HL-60/S4 treated with phorbol 12-myristate 13-acetate at 8.2 ng/mL for 4 days and 3 days (cell line): ENCODE data around the gene GALNT18.

ENCODE experiments used
- in situ Hi-C: fragments of 300-500 bp; cut with MboI; formaldehyde crosslinking; loops from 2 replicates; pipeline ENCODE4 v1.15.0; 2022; ENCODE audit warnings: low sequenced_read_pairs

The GALNT18 gene

DNA sequence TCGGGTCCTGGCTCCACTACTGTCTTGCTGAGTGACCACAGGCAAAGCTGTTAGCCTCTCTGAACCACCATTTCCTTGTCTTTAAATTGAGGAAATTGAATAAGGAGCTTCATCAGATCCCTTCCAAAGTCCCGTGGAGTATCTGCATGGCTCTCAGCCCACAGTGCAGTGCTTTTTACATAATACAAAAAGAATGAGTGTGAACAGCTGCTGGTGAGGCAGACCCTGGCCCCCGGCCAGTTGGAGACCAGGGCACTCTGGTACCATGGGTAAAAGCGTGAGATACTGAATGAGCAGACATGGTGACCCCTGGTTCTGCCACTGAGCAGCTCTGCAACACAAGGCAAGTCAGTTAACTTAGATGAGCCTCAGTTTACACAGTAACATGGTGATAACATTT is 86.8 kb downstream of the GALNT18 start:
- in situ Hi-C loops: no loop called here

DNA sequence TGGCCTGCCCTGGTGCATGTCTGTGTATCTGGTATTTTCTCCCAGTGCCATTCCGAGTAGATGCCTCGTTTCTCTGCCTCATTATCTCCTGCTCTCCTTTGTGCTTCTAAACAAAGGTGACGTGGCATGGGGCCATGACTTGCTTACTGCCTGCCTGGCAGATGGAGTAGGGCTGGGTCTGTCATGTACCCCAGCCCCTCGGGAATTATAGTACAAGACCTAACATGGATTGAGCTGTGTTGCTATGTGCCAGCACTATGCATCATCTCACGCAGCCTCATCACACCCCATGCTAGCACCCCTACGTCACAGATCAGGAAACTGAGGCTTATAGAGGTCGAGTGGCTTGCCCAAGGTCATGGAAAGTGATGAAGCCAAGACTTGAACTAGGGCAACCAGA is 88.1 kb downstream of the GALNT18 start:
- in situ Hi-C loops: no loop called here

DNA sequence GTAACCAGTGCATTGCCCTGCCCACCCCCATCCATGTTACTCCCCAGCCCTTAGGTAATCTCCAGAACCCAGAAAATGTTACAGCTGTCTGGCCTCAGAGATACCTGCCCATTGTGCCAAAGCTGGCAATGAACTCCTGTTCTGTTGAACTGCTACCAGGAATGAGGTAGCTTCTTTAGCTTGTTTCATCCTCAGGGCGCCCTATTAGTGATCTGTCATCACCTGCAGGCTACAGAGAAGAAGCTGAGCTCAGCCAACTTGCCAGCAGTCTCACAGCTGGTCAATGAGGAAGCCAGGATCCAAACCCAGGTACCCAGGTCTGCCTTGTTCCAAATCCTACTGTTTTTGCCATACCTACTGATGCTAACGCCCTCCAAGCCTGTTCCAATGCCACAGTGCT is 88.7 kb downstream of the GALNT18 start:
- in situ Hi-C loops: no loop called here

DNA sequence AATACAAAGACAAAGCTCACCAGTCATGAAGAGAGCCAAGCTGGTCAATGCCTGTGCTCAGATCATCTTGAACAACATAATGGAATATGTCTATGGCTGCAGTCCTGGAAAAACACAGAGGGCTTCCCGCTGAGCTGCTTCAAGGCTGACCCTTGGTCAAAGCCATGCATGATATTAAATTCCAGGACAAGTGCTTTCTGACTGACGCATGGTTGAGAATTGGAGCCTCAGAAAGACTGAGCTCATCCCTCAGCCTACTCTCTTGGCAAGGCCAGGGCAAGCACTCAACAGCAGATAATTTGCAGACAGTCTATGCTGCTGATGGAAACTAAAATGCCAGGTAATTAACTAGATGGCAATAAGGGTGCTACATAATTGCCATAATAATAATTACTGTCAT is 89.2 kb downstream of the GALNT18 start:
- in situ Hi-C loops: no loop called here

DNA sequence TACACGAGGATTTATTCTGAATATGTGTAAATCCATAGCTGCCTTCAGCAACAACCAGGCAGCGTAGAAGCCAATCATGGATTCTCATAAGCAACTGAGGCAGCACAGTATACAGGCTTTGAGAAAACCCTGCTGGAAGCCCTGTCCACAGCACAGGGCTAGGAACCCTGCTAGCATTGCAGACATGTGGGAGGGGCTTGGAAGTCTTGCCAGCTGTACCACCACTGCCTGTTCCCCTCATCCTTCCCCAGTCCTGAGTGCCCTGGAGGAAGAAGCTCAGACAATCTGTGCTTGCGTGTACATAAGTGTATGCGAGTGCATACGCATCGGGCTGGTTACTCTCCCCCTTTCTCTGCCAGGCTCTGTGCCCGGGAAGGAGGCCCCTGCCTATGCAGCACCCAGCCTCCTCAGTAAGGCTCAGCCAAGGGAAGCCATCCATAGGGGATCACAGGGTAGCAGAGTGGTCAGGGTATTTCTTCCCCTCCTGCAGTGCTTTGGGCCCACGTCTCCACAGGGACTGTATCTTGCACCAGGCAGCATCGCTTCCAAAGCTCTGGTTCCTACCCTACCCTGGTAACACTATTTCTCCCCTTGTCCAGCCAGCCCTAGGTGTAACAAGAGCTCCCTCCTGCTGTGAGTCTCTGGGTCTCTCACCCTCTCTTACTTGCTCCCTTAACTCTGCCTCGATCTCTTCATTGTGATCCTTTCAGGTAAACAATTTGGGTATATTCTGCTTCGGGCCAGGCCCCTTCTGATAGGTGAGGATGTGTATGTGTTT is 90.5 kb downstream of the GALNT18 start:
- in situ Hi-C loops: no loop called here

DNA sequence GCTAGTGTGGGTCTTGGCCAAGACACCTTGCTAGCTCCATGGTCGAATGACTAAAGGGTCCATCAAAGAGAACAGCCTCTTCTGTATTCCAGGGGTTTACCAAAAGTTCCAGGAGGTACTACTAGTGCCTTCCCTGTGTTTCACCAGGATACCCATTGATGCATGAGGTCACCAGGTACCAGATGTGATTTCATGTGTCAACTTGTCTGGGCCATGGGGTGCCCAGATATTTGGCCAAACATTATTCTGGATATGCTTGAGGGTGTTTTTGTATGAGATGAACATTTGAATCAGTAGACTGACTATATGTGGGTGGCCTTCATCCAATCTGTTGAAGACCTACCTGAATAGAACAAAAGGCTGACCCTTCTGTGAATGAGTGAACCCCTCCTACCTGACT is 92.8 kb downstream of the GALNT18 start:
- in situ Hi-C loops: no loop called here

DNA sequence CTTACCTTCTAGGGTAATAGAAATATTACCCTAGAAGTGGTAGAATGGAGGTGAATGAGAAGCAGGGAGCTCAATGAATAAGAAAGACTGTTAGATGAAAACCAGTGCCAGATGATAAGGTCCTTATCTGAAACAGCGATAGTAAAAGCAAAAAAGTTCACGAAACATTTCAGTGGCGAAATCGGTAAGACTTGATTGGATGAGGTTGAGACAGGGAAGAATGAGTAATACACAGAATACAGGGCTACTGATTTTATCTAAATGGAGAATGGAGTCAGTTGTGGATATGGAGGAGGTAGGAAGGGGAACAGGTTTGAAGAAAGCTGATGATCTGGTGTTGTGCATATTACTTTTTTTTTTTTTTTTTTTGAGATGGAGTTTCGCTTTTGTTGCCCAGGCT is 96.5 kb downstream of the GALNT18 start:
- in situ Hi-C loops: no loop called here

DNA sequence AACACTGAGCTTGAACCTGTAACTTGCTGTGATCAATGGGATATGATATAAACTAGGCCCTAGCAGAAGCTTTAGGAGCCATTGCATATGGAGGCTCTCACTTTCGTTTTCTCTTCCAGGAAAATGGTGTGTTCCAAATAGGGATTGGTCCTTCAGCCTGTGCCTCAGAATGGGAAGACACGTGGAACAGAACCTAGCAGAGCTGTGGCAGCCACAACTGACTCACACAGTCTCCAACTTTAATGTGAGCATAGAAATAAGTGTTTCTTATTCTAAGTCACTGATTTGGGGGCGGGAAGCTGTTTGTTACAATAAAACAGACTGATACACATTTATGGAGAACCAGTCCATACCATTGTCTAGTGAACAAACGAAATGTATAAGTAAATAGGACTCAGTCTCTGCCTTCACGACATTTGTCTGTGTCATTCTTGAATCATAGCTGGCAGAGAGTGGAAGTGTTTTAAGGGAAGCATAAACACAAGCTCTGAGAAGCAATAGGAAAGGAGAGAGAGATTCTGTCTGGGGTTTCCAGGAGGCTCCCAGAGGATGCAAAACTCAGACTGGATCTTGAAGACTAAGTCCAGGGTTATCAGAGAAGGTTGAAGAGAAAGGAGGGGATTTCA is 97.3 kb downstream of the GALNT18 start:
- in situ Hi-C loops: no loop called here

DNA sequence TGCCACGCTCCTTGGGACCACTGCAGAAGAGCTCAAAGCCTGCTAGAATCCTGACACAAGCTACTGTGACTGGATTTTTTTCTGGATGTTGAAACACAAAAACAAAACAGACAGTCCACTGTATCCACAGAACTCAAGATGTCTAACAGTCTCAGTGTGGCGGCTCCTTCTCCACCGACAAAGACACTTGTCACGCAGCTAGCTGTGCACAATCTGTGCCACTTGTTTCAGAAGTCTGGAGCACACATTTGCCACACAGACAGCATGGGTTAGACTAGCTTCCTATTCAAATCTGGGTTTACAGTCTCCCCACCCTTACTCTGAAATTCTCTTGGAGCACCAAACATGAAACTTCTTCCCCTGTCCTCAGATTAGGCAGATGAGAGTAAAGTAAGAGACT is 99.2 kb downstream of the GALNT18 start:
- in situ Hi-C loops: no loop called here

DNA sequence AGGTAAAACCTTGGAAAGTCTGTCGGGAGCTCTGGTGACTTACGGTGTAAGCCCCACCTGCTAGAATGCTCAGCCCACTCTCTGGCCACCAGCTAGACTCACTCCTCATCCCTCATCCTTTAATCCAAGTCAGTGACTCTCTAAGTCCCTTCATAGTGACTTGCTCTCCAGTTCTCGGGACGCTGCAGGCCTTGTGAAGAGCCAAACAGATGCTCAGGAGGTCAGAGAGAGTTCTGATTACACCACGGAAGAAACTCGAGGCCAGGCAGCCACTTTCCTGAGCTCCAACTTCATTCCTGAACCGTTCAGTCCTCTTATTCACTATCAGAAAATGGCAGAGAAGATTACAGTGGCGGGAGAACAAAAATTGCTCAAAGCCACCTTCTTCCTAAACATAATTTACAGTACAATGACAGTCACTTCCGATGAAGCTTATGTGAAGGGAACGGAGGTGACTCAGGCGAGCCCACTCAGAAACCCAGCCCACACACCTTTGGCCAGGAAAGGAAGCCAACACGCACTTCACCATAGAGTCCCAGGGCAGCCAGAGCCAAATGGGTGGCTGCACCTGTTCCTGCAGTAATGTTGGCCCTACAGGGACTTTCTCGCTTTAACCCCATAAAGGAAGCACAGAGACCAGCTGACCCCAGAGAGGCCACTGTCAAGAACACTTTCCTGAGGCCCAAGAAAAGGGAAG is 100.4 kb downstream of the GALNT18 start:
- in situ Hi-C loops: no loop called here

DNA sequence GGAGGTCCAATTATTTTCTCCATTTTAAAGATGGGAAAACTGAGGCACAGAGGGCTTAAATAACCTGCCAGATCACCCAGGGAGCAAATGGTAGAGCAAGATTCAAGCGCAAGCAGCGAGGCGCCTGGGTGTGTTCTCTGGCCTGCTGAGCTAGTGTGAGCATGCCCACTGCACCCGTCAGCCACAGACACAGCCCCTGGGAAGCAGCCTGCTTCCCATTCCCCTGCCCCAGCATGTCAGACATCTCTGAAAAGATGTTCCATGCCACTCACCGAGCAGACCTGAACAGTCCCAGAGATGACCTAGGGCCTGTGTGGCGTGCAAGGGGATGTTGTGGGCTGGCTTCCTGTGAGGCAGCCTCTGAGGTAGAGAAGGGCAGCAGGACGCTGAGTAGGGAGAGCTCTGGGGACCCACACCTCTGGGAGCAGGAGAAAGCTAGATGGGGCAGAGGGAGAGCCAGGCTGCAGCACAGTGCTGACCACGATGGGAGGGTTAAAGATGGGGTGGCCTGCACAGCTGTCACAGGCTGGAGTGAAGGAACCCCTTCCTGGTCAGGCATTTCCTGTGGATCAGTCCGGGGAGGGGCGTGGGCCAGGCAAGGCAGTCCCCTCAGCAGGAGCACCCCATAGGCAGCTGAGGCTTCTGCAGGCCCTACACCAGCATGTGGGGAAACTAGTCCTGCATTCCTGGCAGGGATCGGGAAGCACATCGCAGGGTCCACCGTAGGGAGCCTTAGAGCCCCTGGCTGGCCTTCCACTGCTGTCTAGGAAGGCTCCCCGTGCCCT is 101.4 kb downstream of the GALNT18 start:
- in situ Hi-C loops: no loop called here

DNA sequence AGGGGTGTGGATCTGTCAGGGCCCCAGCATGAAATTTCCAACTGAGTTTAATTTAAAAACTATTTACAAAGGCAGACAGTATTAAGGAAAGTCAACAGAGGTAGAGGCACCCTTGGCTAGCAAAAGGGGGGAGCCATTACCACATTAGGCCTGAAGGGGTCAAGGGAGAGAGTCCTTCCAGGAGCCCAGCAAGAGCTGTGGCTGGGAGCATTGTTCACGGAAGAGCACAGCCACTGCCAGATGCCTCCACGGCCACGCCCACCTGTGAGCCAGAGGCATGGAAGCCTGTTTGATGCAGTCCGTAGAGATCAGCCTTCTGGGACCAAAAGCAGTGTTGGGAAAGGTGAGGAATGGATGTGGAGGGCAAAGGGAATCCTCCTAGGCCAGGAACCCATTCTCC is 102.6 kb downstream of the GALNT18 start:
- in situ Hi-C loops: no loop called here

DNA sequence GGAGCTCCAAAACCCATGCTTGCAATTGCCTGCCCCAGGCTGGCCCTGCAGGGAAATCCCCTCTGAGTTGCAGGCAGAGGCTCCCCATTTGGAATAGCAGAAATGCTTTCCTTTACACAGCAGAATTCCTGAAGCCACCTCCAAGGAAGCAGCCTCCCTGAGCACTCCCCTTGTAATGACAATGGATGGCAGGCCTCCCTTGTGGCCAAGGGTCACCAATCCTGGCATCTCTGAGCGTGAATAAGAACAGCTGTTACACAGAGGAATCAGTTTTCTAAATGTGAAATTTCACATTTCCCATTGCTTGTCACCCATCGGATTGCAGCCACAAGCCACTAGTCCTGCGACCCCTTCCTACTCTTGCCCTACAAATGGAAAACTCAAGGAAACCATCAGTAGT is 107.6 kb downstream of the GALNT18 start:
- in situ Hi-C loops: no loop called here

DNA sequence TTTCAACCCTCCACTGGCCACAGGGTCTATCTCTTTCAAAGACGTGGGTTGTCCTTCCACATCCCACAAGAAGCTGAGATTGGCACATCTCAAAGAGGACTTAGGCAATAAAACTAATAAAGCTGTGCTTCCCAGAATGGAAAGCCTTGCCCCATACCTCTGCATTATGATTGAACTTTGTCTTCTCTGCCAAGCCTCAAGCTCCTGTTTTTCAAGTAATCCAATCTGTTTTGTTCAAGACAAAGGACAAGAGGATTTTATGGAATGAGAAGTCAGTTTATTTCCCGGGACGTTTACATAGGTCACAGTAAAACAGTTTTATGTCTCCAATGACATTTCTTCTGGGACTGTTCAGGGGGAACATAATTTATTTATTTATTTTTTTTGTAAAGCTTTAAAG is 108.4 kb downstream of the GALNT18 start:
- in situ Hi-C loops: no loop called here

DNA sequence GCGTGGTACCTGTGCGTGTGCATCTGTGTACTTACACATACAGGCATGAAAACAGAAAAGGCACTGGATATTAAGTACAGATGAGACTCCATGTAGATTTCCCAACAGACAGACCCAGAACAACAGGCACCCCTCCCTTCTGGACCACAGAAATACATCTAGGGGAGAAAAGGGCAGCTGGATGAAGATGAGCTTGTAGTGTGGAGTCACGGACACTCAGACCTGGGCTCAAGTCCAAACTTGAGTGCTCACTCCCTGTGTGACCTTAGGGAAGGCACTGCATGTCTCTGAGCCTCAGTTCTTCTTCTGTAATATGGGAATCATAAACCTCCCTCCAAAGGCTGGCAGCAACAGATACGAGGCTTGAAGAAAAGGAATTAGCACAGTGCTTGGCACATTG is 108.9 kb downstream of the GALNT18 start:
- in situ Hi-C loops: no loop called here

DNA sequence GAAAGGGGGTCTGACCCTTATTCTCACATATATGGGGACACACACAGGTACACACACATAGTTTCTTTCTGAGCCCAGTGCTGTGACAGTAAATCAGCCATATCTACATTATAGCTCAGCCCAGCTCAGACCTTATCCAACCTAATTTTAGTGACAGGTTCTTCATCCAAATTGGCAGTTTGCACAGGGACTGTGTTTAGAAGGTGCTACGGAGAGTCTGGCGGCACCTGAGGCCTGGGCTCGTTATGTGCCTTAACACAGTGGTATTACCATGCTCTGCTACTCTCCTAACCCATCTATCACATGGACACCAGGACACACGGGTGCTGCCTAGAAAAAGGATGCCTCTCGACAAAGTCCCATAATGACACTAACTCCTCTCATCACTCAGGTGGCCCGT is 109.3 kb downstream of the GALNT18 start:
- in situ Hi-C loops: no loop called here

DNA sequence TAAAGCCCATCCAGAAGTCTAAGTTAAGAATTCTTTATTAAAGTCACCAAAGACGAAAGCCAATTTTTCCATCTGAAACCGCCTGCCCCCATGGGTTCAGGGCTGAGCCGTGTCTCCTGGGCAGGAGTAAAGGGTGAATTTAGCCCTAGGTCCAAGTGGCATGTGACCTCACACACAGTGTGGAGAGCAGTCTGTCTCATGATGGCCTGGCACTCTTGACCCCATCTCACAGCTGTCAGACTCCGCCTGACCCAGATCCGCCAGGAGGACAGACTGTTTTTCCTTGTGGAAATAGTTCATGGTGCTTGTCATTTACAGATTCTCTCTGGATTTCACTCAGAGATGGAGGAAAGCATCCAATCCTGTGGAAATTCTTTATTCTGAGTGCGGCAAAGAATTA is 109.7 kb downstream of the GALNT18 start:
- in situ Hi-C loops: no loop called here

DNA sequence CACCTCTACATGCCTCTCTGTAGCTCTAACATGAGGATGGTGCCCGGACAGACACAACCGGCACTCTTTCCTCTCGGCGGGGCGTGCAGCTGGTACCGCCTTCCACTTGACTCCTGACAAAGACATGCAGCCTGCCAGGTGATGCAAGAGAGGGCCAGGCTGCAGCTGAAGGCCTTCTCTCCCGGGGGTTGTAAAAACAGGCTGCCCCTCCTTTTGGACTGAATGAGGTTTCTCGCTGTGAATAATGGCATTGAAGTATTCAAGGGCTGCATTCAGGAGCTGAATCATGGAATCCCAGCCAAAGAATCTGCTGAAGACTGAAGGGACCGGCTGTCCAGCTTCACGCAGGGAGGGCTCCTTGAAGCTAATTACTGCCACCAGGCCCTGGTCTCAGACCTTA is 110.9 kb downstream of the GALNT18 start:
- in situ Hi-C loops: no loop called here

DNA sequence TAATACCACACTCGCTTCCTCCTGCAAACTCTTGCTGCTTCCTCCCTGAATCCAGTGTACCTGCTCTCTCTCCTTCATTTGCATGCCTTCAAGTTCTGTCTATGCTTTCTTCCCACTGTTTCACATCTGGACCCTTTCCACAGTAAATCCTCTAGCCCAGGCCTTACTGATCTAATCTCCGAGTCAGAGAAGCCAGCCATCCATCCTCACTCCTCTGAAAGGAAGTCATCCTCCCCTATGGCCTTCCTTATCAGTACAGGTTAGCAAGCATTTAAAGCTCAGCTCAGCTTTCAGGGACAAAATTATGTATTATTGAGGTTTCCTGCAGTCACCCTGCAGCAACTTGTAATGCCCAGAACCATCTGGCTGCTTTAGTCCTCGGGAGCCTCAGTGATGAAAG is 116.1 kb downstream of the GALNT18 start:
- in situ Hi-C loops: no loop called here

DNA sequence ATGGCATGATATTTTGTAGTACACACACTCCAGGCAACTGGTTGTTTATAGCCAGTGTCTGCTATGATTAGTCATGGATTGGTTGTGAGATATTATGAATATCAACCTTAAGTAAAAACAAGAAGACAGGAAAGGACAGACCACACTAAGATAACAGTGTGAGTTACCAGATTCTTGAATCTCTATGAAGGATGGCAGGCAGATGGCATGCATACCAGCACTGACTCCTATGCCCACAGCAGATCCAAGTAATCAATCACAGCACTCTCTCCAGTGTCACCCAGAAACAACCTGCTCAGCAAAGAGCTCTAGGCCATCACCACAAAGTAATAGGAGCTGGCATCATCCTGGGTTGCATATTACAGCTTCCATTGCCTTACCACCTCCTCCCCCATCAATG is 116.6 kb downstream of the GALNT18 start:
- in situ Hi-C loops: no loop called here

DNA sequence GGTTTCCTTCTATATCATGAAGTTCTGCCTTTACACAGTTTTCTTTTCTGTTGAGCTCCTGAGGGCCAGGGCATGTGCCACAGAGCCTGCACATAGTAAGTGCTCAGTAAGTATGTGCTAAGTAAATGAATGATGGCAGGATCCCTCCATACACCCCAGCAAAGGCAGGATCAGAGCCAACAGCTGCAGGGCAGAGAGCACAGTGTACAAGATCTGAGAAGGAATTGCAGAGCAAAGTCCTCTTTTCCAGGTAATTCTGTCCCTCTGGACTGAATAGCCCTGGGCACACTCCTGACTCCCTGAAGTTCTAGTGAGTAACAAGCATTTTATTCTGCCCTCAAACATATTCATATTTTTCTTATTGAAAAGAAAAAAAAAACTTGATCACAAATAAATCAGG is 117.7 kb downstream of the GALNT18 start:
- in situ Hi-C loops: no loop called here
